ENCODE results near the gene SPDYE16.
"Not testable (repeated sequence)": the region's sequence is repeated elsewhere in the genome, so short reads cannot be mapped to it uniquely, and the experiment has no call there.

SPDYE16 gene

DNA sequence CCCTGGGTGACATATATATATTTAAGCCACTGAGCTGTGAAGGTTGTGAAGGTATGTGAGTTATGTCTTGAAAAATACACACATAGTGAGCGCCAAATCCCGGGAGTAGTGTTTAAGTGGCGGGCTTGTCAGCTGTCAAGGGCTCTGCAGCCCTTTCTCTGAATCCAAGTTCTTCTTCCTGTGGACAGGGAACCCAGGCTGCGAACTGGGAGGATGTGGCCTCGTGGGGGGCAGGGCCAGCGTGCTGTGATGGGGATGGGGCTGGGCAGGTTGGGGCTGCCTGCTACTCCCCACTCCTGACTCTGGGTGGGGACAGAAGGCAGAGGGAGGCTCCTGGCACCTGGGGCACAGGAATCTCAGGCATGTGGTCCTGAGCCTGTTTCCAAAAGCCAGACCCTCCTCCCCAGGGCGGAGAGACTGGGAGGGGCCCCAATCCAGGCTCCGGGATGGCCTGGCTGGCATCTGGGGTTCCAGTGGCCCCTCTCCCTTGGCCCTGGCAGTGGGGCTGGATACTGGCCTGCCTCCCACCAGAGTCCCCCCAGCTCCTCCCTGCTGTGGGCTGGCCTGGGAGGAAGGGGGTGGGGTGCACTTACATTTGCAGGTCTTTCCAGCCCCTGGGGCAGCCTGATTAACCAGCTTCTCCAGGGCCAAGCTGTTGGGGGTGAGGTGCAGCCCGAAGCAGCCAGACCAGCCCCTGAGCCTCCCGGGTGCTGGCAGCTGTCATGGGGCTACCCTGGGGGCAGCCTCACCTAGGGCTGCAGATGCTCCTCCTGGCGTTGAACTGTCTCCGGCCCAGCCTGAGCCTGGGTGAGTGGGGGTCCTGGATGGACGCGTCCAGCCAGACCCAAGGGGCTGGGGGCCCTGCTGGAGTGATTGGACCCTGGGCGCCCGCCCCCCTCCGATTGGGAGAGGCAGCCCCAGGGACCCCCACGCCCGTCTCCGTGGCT lies 32.9 kb downstream of the SPDYE16 start, which contains the start of gene UPK3B:
UPK3B (plus strand) TSS at position 622 of the 947 bp plus-strand sequence; CDS start at position 723, 101 bp downstream.
- peak; percentile 14 for DNase-seq (ENCODE audit: low spot score)
- TF ChIP-seq, protein P1, sequence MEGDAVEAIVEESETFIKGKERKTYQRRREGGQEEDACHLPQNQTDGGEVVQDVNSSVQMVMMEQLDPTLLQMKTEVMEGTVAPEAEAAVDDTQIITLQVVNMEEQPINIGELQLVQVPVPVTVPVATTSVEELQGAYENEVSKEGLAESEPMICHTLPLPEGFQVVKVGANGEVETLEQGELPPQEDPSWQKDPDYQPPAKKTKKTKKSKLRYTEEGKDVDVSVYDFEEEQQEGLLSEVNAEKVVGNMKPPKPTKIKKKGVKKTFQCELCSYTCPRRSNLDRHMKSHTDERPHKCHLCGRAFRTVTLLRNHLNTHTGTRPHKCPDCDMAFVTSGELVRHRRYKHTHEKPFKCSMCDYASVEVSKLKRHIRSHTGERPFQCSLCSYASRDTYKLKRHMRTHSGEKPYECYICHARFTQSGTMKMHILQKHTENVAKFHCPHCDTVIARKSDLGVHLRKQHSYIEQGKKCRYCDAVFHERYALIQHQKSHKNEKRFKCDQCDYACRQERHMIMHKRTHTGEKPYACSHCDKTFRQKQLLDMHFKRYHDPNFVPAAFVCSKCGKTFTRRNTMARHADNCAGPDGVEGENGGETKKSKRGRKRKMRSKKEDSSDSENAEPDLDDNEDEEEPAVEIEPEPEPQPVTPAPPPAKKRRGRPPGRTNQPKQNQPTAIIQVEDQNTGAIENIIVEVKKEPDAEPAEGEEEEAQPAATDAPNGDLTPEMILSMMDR (IDR thresholded peaks at IDR 0.05; ENCODE audit: extremely low read depth, missing control alignments): no peak

DNA sequence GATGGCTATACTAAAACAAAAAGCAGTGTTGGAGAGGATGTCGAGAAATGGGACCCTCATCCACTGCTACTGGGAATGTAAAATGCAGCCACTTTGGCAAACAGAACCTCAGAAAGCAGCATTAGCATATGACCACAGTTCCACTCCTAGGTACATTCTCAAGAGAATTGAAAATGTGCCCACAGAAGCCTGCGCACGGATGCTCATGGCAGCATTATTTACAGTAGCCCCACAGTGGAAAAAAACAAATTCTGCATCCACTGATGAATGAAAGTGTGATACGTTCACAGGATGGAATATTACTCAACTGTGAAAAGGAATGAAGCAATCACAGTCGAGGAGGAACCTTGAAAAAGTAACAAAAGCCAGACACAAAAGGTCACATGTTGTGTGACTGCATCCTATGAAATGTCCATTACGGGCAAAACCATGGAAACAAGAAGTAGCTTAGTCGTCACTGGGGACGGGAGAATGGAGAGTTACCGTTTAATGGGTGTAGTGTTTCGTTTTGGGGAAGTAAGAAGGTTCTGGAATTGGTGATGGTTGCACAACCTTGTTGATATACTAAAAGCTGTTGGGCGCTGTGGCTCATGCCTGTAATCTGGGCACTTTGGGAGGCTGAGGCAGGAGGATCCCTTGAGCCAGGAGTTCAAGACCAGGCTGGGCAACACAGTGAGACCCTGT lies 35.2 kb downstream of the SPDYE16 start:
- no peak for DNase-seq (ENCODE audit: low spot score)
- TF ChIP-seq, protein P1 (IDR thresholded peaks at IDR 0.05; ENCODE audit: extremely low read depth, missing control alignments): no peak

DNA sequence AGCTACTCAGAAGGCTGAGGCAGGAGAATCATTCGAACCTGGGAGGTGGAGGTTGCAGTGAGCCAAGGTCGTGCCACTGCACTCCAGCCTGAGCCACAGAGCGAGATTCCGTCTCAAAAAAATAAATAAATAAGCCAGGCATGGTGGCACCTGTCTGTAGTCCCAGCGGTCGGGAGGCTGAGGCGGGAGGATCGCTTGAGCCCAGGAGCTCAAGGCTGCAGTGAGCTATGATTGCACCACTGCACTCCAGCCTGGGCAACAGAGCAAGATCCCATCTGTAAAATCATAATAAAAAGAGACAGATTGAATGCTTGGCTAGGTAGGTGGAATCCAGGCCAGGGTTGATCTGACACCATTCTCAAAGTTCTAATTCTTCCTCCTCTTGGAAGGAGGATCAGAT lies 36.5 kb downstream of the SPDYE16 start:
- DNase-seq (ENCODE audit: low spot score): not testable (repeated sequence)

DNA sequence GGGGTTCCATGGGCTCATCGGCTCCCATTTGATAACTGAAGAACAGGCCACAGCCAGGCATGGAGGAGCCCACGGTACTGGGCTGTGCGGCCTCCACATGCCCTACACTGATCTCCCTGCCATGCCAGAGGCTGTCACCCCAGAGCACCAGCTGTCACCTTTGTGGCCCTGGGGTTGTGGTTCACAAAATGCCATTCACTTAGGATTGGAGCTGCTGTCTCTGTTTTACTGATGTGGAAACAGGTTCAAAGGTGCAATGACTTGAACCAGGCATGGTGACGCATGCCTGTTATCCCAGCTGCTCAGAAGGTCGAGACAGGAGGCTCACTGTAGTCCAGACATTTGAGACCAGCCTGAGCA lies 37.0 kb downstream of the SPDYE16 start:
- no peak for DNase-seq (ENCODE audit: low spot score)
- TF ChIP-seq, protein P1 (IDR thresholded peaks at IDR 0.05; ENCODE audit: extremely low read depth, missing control alignments): no peak

DNA sequence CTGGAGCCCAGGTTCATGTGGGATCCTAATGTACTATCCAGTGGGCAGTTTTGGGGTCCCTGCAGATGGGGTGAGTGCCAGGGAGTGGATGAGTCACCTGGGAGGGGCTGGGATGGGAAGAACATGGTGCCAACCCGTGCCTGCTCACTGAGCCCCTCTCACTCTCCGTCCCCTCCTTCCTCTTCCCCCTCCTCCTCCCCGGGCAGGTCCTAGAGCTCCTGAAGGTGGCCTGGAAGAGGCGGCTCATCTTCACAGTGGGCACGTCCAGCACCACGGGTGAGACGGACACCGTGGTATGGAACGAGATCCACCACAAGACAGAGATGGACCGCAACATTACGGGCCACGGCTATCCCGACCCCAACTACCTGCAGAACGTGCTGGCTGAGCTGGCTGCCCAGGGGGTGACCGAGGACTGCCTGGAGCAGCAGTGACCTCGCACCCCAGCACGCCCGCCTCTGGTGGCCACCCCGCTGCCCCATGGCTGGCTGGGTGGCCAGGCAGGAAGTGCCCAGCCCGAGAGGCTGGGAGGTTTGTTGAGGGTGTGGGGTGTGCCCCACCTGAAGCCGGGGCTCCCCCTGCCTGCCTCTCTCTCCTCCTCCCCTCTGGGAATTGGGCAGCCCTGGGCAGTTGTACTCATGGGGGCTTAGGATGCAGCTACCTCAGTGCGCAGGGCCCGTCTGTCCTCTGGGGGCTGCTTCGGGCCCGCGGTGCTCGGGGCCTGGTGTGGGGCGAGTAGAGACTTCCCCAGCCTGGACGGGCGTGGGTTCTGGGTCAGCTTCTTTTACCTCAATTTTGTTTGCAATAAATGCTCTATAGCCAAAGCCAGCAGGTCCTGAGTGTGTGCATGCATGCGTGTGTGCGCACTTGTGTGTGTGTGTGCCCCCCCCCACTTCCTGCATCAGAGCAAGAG lies 37.7 kb downstream of the SPDYE16 start:
- TF ChIP-seq, protein P1 (IDR thresholded peaks at IDR 0.05; ENCODE audit: extremely low read depth, missing control alignments): no peak
- peak; percentile 16 for DNase-seq (ENCODE audit: low spot score)

DNA sequence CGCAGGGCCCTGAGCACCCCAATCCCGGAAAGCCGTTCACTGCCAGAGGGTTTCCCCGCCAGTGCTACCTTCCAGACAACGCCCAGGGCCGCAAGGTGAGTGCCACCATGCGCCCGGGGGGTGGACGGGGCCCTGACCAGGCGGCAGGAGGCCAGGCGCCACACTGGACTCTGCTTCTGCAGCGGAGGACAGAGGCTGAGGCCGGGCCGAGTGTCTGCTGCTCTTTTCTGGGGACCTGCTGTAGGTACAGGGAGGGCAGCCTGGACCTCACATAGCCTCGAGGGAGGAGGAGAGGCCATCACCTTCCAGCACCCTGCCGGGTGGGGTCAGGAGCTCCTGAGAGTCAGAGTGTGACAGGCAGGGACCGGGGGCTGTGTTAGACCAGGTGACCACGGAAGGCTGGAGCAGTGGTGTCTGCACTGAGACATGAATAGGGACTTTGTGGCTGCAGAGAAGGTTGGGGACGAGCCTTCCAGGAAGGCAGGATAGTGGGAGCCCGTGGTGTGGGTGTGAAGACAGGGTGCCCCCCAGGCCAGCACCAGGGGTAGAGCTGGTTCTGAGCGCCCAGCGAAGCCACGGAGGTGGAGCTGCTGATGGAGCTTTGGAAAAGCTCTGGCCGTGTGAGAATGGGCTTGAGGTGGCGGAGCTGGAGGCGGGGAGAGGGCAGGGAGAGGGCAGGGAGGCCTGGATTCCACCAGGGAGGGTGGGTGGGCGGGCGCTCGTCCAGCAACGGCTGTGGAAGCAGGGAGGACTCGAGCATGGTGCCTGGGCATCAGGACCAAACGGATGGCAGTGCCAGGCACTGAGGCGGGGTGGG lies 38.5 kb downstream of the SPDYE16 start:
- DNase-seq (ENCODE audit: low spot score): not testable (repeated sequence)

DNA sequence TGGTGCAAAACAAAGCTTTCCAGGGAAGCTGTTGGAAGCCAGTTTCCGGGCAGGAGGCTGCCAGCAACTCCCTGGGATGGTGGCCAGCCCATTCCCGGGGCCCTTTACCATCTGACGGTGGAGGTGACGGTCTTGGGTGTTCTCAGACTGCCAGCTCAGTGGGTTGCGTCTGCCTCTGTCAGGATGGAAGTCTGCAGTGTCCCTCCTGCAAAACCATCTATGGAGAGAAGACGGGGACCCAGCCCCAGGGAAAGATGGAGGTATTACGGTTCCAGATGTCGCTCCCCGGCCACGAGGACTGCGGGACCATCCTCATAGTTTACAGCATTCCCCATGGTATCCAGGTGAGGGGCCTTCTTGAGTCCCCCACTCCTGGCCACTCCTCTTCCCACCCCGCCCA lies 39.9 kb downstream of the SPDYE16 start:
- not testable (repeated sequence) for DNase-seq (ENCODE audit: low spot score)

DNA sequence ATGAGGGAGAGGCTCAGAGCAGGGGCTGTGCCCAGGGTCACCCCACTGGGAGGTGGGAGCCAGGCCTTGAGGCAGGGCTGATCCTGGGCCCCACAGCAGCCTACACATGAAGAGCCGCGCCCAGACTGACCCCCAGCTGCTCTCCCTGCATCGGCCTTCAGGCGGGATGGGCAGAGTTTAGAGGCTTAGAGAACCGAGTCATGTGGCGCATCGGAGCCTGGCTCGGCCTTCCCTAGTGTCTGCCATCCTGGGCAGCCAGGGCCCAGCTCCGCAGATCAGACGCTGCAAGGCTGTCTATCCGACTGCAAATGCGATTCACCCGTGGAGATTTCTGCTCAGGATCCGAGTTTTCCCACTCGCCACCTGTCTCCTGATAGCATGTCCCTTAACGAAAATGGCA lies 40.3 kb downstream of the SPDYE16 start:
- DNase-seq (ENCODE audit: low spot score): not testable (repeated sequence)

DNA sequence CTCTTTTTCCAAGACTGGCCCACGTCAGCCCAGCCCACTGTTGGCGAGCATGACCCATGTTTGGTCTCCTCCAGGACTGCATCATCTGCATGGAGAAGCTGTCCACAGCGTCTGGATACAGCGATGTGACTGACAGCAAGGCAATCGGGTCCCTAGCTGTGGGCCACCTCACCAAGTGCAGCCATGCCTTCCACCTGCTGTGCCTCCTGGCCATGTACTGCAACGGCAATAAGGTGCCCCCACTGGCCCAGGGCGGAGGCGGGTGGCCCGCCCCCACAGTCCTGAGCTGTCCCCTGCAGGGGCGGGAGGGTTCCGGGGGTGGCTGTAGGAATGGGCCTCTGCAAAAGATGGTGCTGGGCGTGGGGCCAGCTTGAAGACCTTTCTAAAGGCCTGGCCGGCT lies 40.9 kb downstream of the SPDYE16 start:
- DNase-seq (ENCODE audit: low spot score): not testable (repeated sequence)

DNA sequence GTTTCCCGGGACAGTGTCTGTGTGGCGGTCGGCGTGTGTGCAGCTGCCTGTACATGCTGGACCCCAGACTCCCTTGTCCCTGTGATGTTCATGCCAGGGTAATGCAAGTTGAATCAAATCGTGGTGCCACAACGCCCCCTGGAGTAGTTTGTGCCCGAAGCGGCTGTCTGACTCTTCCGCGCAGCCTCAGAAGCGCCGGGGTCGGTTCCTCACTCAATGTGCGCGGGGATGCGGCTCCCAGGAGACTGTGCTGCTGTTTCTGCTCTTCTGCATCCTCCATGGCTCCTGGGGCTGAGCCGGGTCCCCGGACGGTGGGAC lies 43.2 kb downstream of the SPDYE16 start:
- not testable (repeated sequence) for DNase-seq (ENCODE audit: low spot score)

DNA sequence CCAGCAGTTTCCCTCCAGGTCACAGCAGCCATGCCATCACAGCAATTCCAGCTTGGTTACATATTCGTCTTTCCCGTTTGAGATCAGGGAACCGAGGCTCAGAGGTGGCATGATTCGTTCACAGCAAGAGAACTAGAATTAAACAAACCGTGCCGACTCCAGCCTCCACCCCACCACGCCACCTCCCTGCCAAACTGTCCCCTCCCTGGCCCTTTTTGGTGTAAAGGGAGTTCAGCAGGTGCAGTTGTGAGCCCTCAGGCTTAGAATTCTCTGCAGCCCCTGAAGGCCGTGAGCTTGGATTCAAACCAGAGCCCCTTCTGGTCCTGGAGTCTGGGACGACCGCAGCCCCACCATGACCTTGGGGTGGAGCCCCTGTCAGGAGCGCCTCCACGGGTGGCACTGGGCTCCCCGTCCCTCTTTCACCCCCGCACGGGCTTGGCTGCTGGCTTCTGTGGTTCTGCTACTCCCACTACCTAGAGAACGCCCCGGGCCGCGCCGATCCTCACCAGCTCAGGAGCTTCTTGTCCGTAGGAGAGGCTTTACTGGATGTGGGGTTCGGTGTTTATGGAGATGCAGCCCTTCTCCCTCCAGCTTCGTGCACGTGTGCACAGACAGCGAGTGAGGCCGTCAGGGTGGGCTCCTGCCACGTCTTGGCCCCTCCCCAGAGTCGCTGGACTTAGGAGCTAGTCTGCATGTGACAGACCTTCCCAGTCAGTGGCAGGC lies 43.7 kb downstream of the SPDYE16 start:
- DNase-seq (ENCODE audit: low spot score): not testable (repeated sequence)

DNA sequence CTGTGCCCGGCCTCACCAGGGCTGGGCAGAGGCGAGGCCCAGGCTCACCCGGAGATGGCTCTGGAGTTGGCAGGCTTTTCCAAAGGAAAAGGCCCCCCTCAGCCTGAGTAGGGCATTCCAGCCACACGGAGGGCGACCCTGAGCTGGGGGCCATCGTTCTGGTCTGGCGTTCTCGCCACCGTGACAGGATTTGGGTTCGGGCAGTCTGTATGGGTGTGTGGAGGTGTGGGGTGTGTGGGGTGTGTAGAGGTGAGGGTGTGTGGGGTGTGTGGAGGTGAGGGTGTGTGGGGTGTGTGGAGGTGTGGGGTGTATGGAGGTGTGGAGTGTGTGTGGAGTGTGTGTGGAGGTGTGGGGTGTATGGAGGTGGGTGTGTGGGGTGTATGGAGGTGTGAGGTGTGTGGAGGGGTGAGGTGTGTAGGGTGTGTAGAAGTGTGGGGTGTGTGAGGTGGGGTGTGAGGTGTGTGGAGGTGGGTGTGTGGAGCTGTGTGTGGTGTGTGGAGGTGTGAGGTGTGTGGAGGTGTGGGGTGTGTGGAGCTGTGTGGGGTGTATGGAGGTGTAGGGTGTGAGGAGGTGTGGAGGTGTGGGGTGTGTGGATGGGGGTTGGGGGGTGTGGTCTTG lies 44.4 kb downstream of the SPDYE16 start:
- not testable (repeated sequence) for DNase-seq (ENCODE audit: low spot score)
